Measurements from ENCODE around the gene ONECUT1.

Gene ONECUT1

GRCh38 chr15:52783929-52784798 lies 6.0 kb downstream of the ONECUT1 start:
- in situ Hi-C loops (cut with MboI; ENCODE audit: low sequenced_read_pairs), result no loop called here

DNA sequence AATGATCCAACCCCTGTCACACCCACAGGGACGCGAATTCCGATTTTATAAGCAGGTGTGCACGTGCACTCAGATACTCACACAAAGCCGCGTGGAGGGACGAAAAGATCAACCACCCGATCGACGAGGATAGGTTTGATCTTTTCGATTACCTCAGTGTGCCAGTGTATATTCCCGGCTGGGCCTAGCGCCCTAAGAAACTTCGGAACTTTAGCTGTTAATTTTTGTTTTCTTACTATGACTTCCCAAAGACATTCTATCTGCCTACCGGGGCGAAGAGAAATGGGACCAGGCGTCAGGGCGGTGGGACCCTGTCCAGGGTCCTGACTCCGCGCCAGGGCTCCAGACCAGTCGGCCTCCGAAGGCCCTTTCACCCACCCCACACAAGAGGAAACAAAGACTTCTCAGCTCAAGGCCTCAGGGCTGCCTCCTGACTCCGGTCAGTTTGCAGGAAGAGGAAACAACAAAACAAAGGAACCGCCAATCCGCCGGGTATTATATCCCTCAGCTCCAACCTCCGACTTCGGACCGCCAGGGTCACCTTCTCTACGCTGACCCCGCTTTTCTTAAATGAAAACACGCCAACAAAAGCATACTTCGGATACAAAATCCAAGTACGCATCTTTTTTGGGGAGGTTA lies 6.8 kb downstream of the ONECUT1 start:
- in situ Hi-C loops (cut with MboI; ENCODE audit: low sequenced_read_pairs), result no loop called here

DNA sequence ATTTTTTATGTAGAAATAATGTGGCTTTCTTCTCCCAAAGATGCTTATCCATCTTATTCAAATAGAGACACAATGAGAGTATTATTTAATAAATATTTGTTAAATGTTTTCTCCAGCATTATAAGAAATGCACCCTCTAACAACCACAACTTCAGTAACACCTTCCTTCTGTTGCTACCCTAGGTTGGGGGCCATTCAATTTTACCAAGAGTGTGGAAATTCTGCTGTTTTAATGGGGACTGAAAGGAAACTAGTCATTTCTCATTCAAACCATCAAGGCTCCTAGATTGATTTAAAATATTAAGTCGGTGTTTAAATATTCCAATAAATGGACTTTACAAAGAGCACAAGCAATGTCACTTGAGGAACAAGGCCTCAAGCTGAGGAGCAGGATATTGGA lies 7.6 kb downstream of the ONECUT1 start:
- in situ Hi-C loops (cut with MboI; ENCODE audit: low sequenced_read_pairs), result no loop called here

DNA sequence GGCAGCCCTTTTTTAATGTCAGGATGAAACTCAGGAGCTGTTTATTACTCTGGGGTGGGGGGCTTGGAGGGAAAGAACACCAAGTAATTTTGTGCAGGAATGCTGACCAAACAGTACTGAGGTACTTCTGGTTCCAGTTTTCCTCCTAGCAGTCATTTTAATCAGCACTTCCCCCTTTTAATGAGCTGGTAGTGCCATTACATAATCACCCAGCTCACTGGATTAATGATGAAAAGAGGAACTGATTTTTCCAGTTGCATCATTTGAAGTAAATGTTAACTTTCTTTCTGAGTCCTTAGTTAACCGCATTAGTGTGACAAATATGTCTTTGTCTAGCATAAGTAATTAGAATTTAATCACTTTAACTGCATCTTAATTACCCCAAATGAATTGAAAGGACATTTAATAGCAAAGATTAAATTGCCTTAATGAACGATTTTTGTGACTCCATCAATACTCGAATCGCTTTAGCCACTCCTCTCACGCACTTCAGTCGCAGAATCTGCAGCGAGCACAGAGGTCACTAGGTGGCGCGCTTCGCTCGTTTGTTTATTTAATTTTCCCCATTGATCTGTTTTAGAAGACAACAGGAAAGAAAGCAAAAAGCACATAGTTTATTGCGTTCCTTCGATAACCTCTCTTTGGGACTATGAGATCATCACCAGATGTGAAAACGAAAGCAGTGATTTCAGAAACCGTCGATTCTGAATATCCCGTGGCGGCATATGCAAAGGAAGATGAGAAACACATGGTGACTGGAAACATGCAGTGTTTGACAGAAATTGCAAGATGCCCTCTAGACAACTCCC lies 9.8 kb downstream of the ONECUT1 start:
- in situ Hi-C loops (cut with MboI; ENCODE audit: low sequenced_read_pairs), result no loop called here

GRCh38 chr15:52778457-52778856 lies 11.7 kb downstream of the ONECUT1 start:
- in situ Hi-C loops (cut with MboI; ENCODE audit: low sequenced_read_pairs), result no loop called here

DNA sequence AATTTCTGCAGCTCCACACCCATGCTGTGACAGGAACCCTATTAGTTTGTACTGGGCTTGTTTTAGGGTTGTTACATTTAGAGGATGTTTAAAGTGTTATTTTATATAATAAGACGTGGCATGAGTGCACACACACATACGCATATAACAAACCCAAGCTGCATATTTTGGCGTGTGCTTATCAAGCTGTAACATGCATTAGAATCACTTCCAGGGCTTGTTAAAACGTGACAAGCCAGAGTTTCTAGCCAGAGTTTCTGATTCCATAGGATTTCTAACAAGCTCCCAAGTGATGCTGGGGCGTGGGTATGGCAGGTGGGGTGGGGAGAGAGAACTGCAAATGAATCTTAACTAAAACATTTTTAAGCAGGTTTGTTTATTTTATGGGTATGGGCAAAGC lies 17.4 kb downstream of the ONECUT1 start:
- in situ Hi-C loops (cut with MboI; ENCODE audit: low sequenced_read_pairs), result no loop called here

DNA sequence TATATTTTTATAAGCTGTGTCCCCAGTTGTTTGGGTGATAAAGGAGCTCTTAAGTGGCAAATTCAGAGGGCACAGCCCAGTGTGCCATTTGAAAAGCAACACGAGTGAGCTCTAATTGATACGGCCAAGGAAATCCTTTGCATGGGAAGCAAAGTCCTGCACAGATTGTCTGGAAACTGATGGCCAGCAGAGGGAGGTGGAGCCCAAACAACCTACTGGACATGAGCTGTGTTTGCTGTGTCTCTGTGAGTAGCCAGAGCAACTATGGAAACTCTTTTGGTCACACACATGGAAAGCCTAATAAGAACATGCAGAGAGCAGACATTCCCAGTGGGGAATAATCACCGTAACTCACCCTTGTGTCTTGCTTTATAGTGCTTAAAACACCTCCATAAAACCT lies 24.4 kb downstream of the ONECUT1 start:
- in situ Hi-C loops (cut with MboI; ENCODE audit: low sequenced_read_pairs), result no loop called here

DNA sequence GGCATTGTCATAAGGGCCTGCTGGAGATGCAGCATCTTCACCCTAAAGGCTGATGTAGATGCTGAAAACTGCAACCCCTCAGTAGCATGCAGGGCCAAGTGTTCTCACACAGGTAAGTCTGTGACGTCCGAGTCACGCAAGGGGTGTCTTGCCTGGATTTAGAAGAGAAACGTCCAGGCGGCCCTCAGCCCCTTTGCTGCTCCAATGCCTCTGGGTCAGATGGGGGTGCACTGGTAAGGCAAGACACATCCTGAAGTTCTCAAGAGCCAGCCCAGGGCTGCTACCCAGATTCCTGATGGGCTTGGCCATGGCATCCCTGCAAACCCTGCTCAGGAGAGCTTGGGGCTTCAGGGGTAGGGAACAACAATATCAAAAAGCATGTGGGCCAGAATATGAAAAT lies 25.4 kb downstream of the ONECUT1 start:
- in situ Hi-C loops (cut with MboI; ENCODE audit: low sequenced_read_pairs), result no loop called here

GRCh38 chr15:52762621-52763020 lies 27.5 kb downstream of the ONECUT1 start:
- in situ Hi-C loops (cut with MboI; ENCODE audit: low sequenced_read_pairs), result no loop called here

- in situ Hi-C loops (cut with MboI; ENCODE audit: low sequenced_read_pairs), result no loop called here
These were observed 29.6 kb downstream of the ONECUT1 start for GRCh38 chr15:52760562-52760961.

DNA sequence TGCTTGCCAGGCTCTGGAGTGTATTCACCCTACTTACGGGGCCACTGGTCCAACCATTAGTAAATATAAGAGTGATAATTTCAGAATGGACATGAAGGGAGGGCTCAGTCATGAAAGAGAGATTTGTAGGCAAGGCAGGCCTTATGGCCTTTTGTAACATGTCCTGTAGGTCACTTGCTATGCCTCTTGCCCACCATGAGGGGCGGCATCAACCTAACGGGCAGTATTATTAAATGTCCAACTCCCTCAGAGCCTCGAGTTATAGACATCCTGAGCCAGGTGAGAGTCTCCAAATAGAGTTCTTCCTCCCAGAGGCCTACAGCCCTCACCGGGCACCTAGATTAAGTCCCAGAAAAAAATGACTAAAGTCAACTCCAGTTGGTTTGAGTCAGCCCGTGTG lies 30.2 kb downstream of the ONECUT1 start:
- in situ Hi-C loops (cut with MboI; ENCODE audit: low sequenced_read_pairs), result no loop called here

DNA sequence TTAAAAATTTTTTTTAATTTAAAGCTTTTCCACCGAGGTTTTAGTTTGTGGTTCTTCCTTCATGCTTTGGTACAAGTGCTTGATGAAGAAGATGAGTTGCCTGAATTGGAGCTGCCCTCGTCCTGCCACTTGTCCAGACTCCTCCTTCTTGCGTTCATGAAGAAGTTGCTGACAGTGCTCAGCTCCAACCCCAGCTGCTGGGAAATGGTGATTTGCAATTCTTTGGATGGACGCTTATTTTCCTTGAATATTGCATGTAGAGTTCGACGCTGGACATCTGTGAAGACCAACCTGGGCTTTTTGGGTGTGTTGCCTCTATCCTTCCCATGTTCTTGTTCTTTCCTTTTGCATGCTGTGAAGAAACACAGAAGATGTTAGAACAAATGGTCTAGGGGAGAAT lies 32.6 kb downstream of the ONECUT1 start:
- in situ Hi-C loops (cut with MboI; ENCODE audit: low sequenced_read_pairs), result no loop called here

DNA sequence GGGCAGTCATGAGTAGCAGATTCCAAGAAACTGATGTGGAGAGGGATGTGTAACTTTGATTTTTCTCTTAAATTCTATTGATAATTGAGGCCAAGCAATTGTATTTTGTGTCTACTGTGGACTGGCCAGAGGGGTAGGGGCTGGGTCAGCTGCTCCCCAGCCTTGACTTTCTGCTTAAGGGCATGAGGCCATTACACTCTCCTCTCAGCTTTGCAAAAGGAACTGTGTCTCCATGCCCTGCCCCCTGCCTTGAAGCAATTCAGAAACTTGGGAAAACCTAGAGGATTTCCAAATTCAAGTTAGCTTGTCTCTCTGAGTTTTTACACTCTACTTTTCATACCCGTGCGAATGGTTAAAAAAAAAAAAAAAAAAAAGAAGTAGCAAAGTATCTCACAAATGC lies 38.6 kb downstream of the ONECUT1 start:
- in situ Hi-C loops (cut with MboI; ENCODE audit: low sequenced_read_pairs), result no loop called here

DNA sequence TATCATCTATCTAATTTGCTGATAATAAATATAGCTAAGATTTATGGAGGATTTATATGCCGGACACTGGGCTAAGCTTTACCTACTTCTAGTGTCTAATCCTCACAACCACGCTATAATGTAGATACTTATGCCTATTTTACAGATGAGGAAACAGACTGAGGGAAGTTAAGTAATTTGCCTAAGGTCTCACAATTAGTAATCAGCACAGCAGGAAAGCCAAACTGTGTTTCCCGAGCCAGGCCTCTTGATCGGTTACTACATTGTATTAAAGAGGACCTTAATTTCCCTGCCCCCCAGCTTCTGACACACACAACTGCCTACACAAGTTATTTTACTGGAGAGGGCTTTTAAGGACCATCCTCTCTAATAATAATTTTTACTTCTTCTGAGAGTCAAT lies 40.9 kb downstream of the ONECUT1 start:
- in situ Hi-C loops (cut with MboI; ENCODE audit: low sequenced_read_pairs), result no loop called here

- in situ Hi-C loops (cut with MboI; ENCODE audit: low sequenced_read_pairs), result no loop called here
These were observed 43.9 kb downstream of the ONECUT1 start for GRCh38 chr15:52746162-52746757.

- in situ Hi-C loops (cut with MboI; ENCODE audit: low sequenced_read_pairs), result no loop called here
These were observed 44.6 kb downstream of the ONECUT1 start for GRCh38 chr15:52745326-52746161.

- in situ Hi-C loops (cut with MboI; ENCODE audit: low sequenced_read_pairs), result no loop called here
These were observed 51.8 kb downstream of the ONECUT1 start for GRCh38 chr15:52738311-52738710.

DNA sequence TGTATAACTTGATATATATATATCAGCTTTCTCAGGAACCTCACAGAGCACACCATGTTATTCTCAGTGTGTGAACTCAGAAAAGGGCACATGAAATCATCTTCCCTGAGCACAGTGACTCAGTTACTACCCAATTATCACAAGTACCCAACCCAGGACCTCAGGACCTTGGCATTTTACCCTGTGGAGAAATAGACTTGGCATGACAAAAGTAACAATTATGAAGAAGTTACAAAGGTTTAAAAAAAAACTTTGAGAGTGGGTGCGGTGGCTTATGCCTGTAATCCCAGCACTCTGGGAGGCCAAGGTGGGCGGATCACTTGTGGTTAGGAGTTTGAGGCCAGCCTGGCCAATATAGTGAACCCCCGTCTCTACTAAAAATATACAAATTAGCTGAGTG lies 52.4 kb downstream of the ONECUT1 start:
- in situ Hi-C loops (cut with MboI; ENCODE audit: low sequenced_read_pairs), result no loop called here

- in situ Hi-C loops (cut with MboI; ENCODE audit: low sequenced_read_pairs), result no loop called here
These were observed 54.7 kb downstream of the ONECUT1 start for GRCh38 chr15:52735231-52736089.

Measured in HL-60/S4 (cell line).